Measurements from ENCODE around the gene HHAT.

- TF ChIP-seq CTCF (IDR thresholded peaks at IDR 0.05) (no peak), POLR2AphosphoS5 (IDR thresholded peaks at IDR 0.05; ENCODE audit: insufficient read depth in 1 of 2, low read depth in 1 of 2) (no peak)
Measured at GRCh38 chr1:210551899-210552298, 223.2 kb downstream of the HHAT start.

All from vagina (tissue), 2 donors.